Right lobe of liver (tissue), 6 donors: ENCODE data around the gene EIF4E1B. TPM values are rescaled to one million over a fixed set of nuclear protein-coding genes. Genes with fewer than 3 reads are reported as not detected.
A peak's percentile ranks its signal among the peaks of the same experiment; 100 is the strongest.

ENCODE experiments used
- ATAC-seq, 4 donors: fragments of 200-7000 bp; cut with Tn5 transposase; one replicate each; pipeline ENCODE4 v1.9.1; 2020; ENCODE audit warnings: mild to moderate bottlenecking in 4 of 4, moderate library complexity in 4 of 4
- DNase-seq, 3 donors: peaks; one replicate each; pipeline ENCODE4 v3.0.0-alpha.2; 2020
- H3K27ac ChIP-seq, 3 donors: fragments of 200-600 bp; one replicate each; pipeline ENCODE4 v1.8.0; 2022
- H3K27me3 ChIP-seq, 2 donors: fragments of 200-600 bp; one replicate each; pipeline ENCODE4 v1.8.0; 2022
- H3K36me3 ChIP-seq, 4 donors: fragments of 200-600 bp; sonication (generic) in 1 of 4; one replicate each; pipeline versions ENCODE4 v1.5.1 to v1.8.0; 2017 to 2022; ENCODE audit warnings: control low read depth in 1 of 4
- H3K4me1 ChIP-seq, 4 donors: fragments of 200-600 bp; sonication (generic) in 1 of 4; one replicate each; pipeline versions ENCODE4 v1.5.1 to v1.8.0; 2017 to 2022; ENCODE audit warnings: control low read depth in 1 of 4
- H3K4me3 ChIP-seq, 3 donors: fragments of 200-600 bp; one replicate each; pipeline ENCODE4 v1.8.0; 2022
- H3K9me3 ChIP-seq, 4 donors: fragments of 200-600 bp; sonication (generic) in 1 of 4; one replicate each; pipeline versions ENCODE4 v1.5.1 to v1.8.0; 2017 to 2022; ENCODE audit warnings: control low read depth in 1 of 4
- POLR2A ChIP-seq: fragments of 450-650 bp; IDR thresholded peaks from one replicate; pipeline ENCODE4 v1.6.1; 2017; ENCODE audit warnings: antibody characterized with exemption, mild to moderate bottlenecking
- WGBS: methylation state at CpG from one replicate; pipeline ENCODE4 v1.1.6; 2018; ENCODE audit warnings: low coverage, low lambda C conversion rate; ENCODE audit not compliant: insufficient coverage; ENCODE audit errors: missing lambda C conversion rate; 5-methylcytosine and 5-hydroxymethylcytosine counted together
- intact Hi-C, 2 donors: fragments of 100-400 bp; cut with DNase I; formaldehyde crosslinking; loops; one replicate each; pipeline versions ENCODE4 v1.11.2 to v1.14.1; 2022
- total RNA-seq, 6 experiments: library from RNA; depleted of rRNA in 2 of 6; stranded (reverse); fragments of >200 nt in 2 of 6; fragmentation: NEBNext Ultra II Directional in 3 of 6; extraction: Animal tissue kit (Norgen Biotek cat#: 25700) in 3 of 6; gene quantifications; one replicate each; pipeline versions ENCODE4 v1.1.0 to v1.2.4, GENCODE V29; 2016 to 2023
- TF ChIP-seq, protein P1 (sequence below), 4 donors: fragments of 200-600 bp in 3 of 4; fragments of 450-650 bp in 1 of 4; IDR thresholded peaks; one replicate each; pipeline versions ENCODE4 v1.5.1 to v1.8.0; 2016 to 2022; ENCODE audit warnings: antibody characterized with exemption in 4 of 4, mild to moderate bottlenecking in 2 of 4
- donor health status: DM: no; HTN: yes; CAD: no.
- donor health status: DM: no; HTN: no; CAD: no.
- donor health status: DM: no; HTN: no; CAD: no.
- donor health status: DM: no; HTN: yes; CAD: no.
- donor health status: DM: no; HTN: yes; CAD: no.

EIF4E1B gene
- total RNA-seq, 6 experiments from 2014 or later: not detected

DNA sequence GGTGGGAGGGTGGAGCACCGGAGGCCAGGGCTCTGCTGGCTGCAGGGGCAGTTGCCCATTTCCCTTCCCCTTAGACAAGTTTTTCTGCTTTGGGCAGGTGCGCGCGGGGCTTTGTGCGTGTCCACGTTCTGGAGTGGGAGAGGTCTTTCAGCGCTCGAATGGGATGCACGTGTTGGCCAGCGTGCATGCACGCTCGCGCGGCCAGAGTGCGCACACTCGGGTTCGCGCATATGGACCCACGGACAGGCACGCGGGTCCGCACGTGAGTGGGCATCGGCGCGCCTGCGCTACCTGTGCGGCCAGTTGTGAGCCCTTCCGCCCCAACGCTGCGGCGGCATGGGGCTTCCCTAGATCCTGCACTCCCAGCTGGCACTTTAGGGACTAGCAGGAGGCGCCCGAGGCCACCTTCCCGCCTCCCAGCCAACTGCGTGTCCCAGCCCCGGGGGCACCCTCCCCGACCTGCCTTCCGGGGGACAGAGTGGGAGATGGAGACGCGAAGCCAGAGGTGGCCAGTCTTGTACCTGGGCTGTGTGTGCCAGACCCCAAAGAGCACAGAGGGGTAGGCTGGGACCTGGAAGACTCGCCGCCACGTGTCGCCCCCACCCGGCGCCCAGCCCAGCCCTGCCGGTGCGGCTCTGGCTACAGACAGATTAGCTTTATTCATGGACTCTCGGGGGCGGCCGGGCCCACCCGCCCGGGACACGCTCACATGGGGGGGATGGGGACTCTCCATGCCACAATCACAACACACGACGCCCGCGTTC lies 10.7 kb upstream of the EIF4E1B start:
- peaks cover 0 to 27% of the 10 kb centered on the region in 2 donors for H3K27me3 ChIP-seq
- no peaks in the 10 kb centered on the region for H3K36me3 ChIP-seq
- no peak overlapping the region for H3K27ac ChIP-seq
- ATAC-seq (no peak), DNase-seq (no peak)
- no peak overlapping the region for H3K4me3 ChIP-seq
- intact Hi-C loops: no loop called here
- H3K4me1 ChIP-seq: no peaks in the 10 kb centered on the region
- H3K9me3 ChIP-seq: no peaks in the 10 kb centered on the region
- TF ChIP-seq POLR2A: no peak
- TF ChIP-seq, protein P1, sequence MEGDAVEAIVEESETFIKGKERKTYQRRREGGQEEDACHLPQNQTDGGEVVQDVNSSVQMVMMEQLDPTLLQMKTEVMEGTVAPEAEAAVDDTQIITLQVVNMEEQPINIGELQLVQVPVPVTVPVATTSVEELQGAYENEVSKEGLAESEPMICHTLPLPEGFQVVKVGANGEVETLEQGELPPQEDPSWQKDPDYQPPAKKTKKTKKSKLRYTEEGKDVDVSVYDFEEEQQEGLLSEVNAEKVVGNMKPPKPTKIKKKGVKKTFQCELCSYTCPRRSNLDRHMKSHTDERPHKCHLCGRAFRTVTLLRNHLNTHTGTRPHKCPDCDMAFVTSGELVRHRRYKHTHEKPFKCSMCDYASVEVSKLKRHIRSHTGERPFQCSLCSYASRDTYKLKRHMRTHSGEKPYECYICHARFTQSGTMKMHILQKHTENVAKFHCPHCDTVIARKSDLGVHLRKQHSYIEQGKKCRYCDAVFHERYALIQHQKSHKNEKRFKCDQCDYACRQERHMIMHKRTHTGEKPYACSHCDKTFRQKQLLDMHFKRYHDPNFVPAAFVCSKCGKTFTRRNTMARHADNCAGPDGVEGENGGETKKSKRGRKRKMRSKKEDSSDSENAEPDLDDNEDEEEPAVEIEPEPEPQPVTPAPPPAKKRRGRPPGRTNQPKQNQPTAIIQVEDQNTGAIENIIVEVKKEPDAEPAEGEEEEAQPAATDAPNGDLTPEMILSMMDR (IDR thresholded peaks at IDR 0.05): no peak
- 21% methylated on average over 22 of the region's 59 CpGs for WGBS

DNA sequence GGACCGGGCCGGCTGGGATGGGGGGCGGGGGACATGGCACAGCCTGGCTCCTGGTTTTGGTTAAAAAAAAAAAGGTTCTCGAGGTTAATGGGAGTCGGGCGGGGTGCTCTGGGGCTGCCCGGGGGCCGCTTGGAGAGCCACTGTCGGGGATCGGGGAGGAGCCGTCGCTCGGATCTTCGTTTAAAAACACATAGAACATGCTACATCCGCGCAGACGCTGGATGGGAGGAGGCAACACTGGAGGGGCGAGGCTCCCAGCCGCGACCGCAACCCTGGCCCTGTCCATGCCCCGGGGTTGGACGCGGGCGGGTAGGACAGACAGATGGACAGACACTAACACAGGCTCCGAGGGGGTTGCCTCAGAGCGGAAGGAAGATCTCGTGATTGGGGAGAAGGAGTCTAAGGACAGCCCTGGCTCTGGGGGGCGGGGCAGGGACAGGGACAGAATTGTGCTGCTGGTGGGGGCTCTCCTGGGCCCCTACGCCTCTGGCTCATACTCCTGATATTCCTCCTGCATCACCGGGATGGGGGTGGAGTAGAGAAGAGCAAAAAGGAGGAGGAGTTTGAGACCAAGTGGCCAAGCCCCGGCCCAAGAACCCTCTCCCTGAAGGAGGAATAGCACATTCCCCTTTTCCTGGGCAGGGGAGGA lies 10.0 kb upstream of the EIF4E1B start:
- 7% methylated on average over 31 of the region's 32 CpGs for WGBS
- Histone ChIP-seq H3K27me3 (peaks cover 0 to 27% of the 10 kb centered on the region in 2 donors), H3K36me3 (no peaks in the 10 kb centered on the region), H3K4me1 (no peaks in the 10 kb centered on the region), H3K27ac (no peak overlapping the region), H3K9me3 (no peaks in the 10 kb centered on the region), H3K4me3 (no peak overlapping the region)
- peak; percentile 29 to 48 (median 38) for ATAC-seq
- intact Hi-C loops: no loop called here
- DNase-seq: no peak
- TF ChIP-seq, protein P1 (IDR thresholded peaks at IDR 0.05): no peak
- TF ChIP-seq POLR2A: no peak

DNA sequence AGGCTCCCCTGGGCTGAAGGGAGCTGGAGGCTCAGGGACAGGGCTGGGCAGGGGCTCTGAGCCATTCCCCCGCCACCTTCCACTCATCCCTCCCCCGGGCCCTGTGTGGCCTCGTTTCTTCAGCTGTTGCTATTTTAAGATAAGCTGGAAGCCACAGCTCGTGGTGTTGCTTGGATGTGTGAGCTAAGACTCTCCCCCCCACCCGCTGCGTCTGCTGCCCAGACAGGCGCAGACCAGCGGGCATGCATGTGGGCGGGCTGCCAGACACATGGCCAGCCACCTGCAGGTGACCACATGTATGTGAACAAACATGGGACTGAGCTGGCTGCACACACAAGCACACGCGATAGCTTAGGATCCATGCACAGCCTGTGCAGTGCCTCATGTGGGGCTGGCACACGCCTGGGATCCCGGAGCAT lies 8.8 kb upstream of the EIF4E1B start:
- WGBS: 94% methylated on average over 3 of the region's 13 CpGs
- peaks cover 0 to 27% of the 10 kb centered on the region in 2 donors for H3K27me3 ChIP-seq

DNA sequence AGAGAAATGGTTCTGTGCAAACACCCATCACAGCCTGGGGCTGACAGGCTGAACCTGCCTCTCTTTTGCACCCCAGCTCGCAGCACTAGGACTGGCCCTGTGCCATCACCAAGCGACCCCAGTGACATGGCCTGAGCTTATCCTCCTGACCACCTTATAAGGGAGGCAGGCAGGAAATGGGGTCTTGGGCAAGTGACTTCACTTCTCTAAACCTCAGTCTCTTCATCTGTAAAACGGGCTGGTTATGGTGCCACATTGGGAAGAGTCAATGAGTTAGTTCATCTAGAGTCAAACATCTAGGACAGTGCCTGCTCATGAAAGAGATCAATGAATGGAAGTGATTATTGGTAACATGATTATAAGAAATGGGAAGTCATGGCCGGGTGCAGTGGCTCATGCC lies 6.3 kb upstream of the EIF4E1B start:
- Histone ChIP-seq H3K27ac (no peak overlapping the region), H3K27me3 (peaks cover 5 to 14% of the 10 kb centered on the region in 2 donors), H3K4me3 (no peak overlapping the region), H3K4me1 (no peaks in the 10 kb centered on the region), H3K9me3 (no peaks in the 10 kb centered on the region), H3K36me3 (no peaks in the 10 kb centered on the region)
- no peak for TF ChIP-seq POLR2A
- TF ChIP-seq, protein P1 (IDR thresholded peaks at IDR 0.05): no peak
- DNase-seq: no peak
- no peak for ATAC-seq
- intact Hi-C loops: no loop called here
- WGBS: 45% methylated on average over 2 of the region's 4 CpGs

More for the DNA sequence above, 8.8 kb upstream of the EIF4E1B start:
- TF ChIP-seq, protein P1 (IDR thresholded peaks at IDR 0.05): no peak
- TF ChIP-seq POLR2A: no peak
- H3K27ac ChIP-seq: no peak overlapping the region
- intact Hi-C loops: no loop called here
- H3K9me3 ChIP-seq: no peaks in the 10 kb centered on the region
- no peaks in the 10 kb centered on the region for H3K36me3 ChIP-seq
- H3K4me1 ChIP-seq: no peaks in the 10 kb centered on the region
- no peak for ATAC-seq
- DNase-seq: no peak
- H3K4me3 ChIP-seq: no peak overlapping the region
